Epithelial cell of esophagus (primary cell): ENCODE data around the gene DYNLRB2.

ENCODE experiments used
- DNase-seq: peaks from one replicate; pipeline ENCODE4 v3.0.0; 2010; ENCODE audit warnings: low read depth
- H3K4me3 ChIP-seq: 2 replicates; pipeline ENCODE4 v1.5.1; 2011; ENCODE audit warnings: mild to moderate bottlenecking, low read length, control low read depth
- CTCF ChIP-seq: IDR thresholded peaks from 2 replicates; pipeline ENCODE4 v1.5.1; 2011; ENCODE audit warnings: low read depth, mild to moderate bottlenecking, low read length, control low read depth, inconsistent platforms; ENCODE audit not compliant: insufficient read depth; ENCODE audit errors: missing control alignments

Gene DYNLRB2

GRCh38 chr16:80540516-80541305 lies at the start of gene DYNLRB2:
Gene DYNLRB2 (plus strand): TSS chr16:80540993. CDS start chr16:80541077, 84 bp downstream.
- no peak for TF ChIP-seq CTCF
- DNase-seq = peak; percentile 94
- H3K4me3 ChIP-seq = peak within 1 kb of the TSS; percentile 71

GRCh38 chr16:80500116-80500859 lies 40.5 kb upstream of the DYNLRB2 start:
- TF ChIP-seq CTCF = no peak
- no peak for DNase-seq
- no peak overlapping the region for H3K4me3 ChIP-seq

GRCh38 chr16:80500961-80501525 lies 39.8 kb upstream of the DYNLRB2 start:
- no peak for TF ChIP-seq CTCF
- no peak for DNase-seq
- H3K4me3 ChIP-seq = no peak overlapping the region

- no peak for DNase-seq
- no peak overlapping the region for H3K4me3 ChIP-seq
- TF ChIP-seq CTCF = no peak
Measured at GRCh38 chr16:80503107-80503506, 37.7 kb upstream of the DYNLRB2 start.

GRCh38 chr16:80507538-80507937 lies 33.3 kb upstream of the DYNLRB2 start:
- DNase-seq = no peak
- no peak for TF ChIP-seq CTCF

GRCh38 chr16:80509872-80510271 lies 30.9 kb upstream of the DYNLRB2 start:
- no peak for DNase-seq
- no peak for TF ChIP-seq CTCF
- H3K4me3 ChIP-seq = no peak overlapping the region

More at GRCh38 chr16:80507538-80507937, 33.3 kb upstream of the DYNLRB2 start:
- H3K4me3 ChIP-seq = no peak overlapping the region
